ENCODE results near the gene HAAO. TPM values are rescaled to one million over a fixed set of nuclear protein-coding genes. Genes with fewer than 3 reads are reported as not detected.

Gene HAAO
- total and polyA plus RNA-seq, 2 experiments from 2014 or later, result 0.36 TPM; not detected in 1

DNA sequence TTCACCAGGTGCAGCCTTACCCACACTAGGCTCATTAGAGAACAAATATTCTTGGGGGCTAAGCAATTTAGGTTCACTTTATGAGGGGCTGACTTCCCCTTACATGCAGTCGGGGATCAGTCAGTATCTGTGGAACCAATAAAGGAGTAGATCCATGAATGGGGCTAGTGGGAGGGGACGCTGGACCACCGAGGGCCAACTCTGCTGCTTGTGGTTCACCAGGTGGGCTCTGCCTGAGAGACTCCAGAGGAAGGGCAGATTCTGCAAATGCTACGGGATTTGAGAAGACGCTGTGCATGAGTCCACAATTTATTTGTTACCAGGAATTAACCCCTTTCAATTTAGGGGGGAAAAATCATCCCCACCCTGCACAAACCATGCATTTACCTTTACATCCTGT is 15.9 kb upstream of the HAAO start:
- no peak overlapping the region for H3K4me3 ChIP-seq
- H3F3A ChIP-seq (ENCODE audit: insufficient read depth), result peaks cover 25% of the 10 kb centered on the region
- no peak overlapping the region for H3K27ac ChIP-seq
- H3K79me2 ChIP-seq (ENCODE audit: insufficient read depth), result no peaks in the 10 kb centered on the region
- in situ Hi-C loops (cut with MboI), result no loop called here
- 80 to 85% methylated on average over 5 of the region's 5 CpGs for WGBS, 2 experiments (ENCODE audit: low coverage in 1 of 2, low lambda C conversion rate in 2 of 2, missing lambda C conversion rate in 2 of 2)
- no peaks in the 10 kb centered on the region for H3K9me2 ChIP-seq (ENCODE audit: insufficient read depth)
- TF ChIP-seq EZH2 (IDR thresholded peaks at IDR 0.05; ENCODE audit: insufficient read depth, poor library complexity, severe bottlenecking), result no peak
- TF ChIP-seq EZH2phosphoT487 (IDR thresholded peaks at IDR 0.05; ENCODE audit: insufficient read depth, low read depth), result no peak
- H3K36me3 ChIP-seq (ENCODE audit: low read depth), result no peaks in the 10 kb centered on the region
- H3K4me2 ChIP-seq (ENCODE audit: unreplicated experiment), result no peak overlapping the region
- H3K9ac ChIP-seq, result no peak overlapping the region
- H3K9me3 ChIP-seq (ENCODE audit: low read depth), result no peaks in the 10 kb centered on the region
- peaks cover 9% of the 10 kb centered on the region for H3K4me1 ChIP-seq (ENCODE audit: insufficient read depth)
- H2AFZ ChIP-seq, result no peak overlapping the region
- no peaks in the 10 kb centered on the region for H4K20me1 ChIP-seq (ENCODE audit: insufficient read depth)
- H3K27me3 ChIP-seq (replicated peaks; ENCODE audit: insufficient read depth), result no peaks in the 10 kb centered on the region
- DNase-seq, result no peak

DNA sequence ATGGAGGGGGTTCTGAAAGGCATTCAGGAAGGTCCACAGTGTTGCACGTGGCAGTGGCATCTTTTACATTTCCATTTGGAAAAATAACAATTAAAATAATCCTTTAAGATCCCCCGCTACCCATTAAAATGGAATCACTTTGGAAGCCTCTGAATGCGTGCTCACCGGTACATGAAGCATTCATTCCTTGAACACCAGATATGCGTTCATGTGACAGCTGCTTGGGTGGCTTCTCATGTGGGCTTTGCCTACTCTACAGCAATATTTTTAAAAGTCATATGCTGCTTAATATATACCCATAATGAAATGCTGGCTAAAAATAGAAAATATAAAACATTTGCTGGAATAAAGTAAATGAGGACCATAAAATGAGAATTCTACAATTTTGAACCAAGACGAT is 14.4 kb upstream of the HAAO start:
- DNase-seq, result no peak
- Histone ChIP-seq H3K27me3 (replicated peaks; ENCODE audit: insufficient read depth) (no peaks in the 10 kb centered on the region), H3K79me2 (ENCODE audit: insufficient read depth) (no peaks in the 10 kb centered on the region), H3K9me3 (ENCODE audit: low read depth) (no peaks in the 10 kb centered on the region), H3K4me2 (ENCODE audit: unreplicated experiment) (no peak overlapping the region), H4K20me1 (ENCODE audit: insufficient read depth) (no peaks in the 10 kb centered on the region), H2AFZ (no peak overlapping the region), H3K4me3 (no peak overlapping the region), H3K36me3 (ENCODE audit: low read depth) (no peaks in the 10 kb centered on the region), H3K27ac (no peak overlapping the region), H3K9me2 (ENCODE audit: insufficient read depth) (no peaks in the 10 kb centered on the region), H3K4me1 (ENCODE audit: insufficient read depth) (peaks cover 9% of the 10 kb centered on the region), H3F3A (ENCODE audit: insufficient read depth) (peaks cover 19% of the 10 kb centered on the region), H3K9ac (no peak overlapping the region)
- whole genome bisulfite sequencing, 2 experiments (ENCODE audit: low coverage in 1 of 2, low lambda C conversion rate in 2 of 2, missing lambda C conversion rate in 2 of 2), result 60 to 63% methylated on average over 6 of the region's 6 CpGs
- in situ Hi-C loops (cut with MboI), result no loop called here
- no peak for TF ChIP-seq EZH2phosphoT487 (IDR thresholded peaks at IDR 0.05; ENCODE audit: insufficient read depth, low read depth)
- TF ChIP-seq EZH2 (IDR thresholded peaks at IDR 0.05; ENCODE audit: insufficient read depth, poor library complexity, severe bottlenecking), result no peak

DNA sequence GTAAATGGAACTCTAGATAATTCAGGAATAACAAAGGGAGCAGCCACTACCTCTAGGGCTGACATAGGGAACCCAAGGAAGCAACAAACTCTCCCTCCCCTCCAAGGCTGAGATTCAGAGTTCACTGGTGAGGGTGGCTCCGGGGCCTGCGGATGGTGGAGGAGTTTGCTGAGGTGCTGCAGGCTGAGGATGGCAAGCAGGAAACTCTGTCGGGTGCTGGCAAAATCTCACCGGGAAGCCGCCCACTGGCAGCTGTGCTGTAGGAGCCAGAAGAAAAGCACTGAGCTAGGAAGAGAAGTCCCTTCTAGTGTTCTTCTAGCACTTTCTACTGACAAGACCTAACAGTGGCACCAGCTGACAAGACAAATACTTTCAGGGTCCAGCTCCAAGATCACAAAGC is 12.5 kb upstream of the HAAO start:
- Histone ChIP-seq H3K9me3 (ENCODE audit: low read depth) (no peaks in the 10 kb centered on the region), H3K9me2 (ENCODE audit: insufficient read depth) (no peaks in the 10 kb centered on the region), H3K27ac (no peak overlapping the region), H3K4me2 (ENCODE audit: unreplicated experiment) (no peak overlapping the region), H4K20me1 (ENCODE audit: insufficient read depth) (no peaks in the 10 kb centered on the region), H3K79me2 (ENCODE audit: insufficient read depth) (no peaks in the 10 kb centered on the region), H3F3A (ENCODE audit: insufficient read depth) (peaks cover 8% of the 10 kb centered on the region), H3K36me3 (ENCODE audit: low read depth) (no peaks in the 10 kb centered on the region), H3K9ac (no peak overlapping the region), H3K4me1 (ENCODE audit: insufficient read depth) (peaks cover 5% of the 10 kb centered on the region), H3K4me3 (no peak overlapping the region), H2AFZ (no peak overlapping the region), H3K27me3 (replicated peaks; ENCODE audit: insufficient read depth) (no peaks in the 10 kb centered on the region)
- 74 to 77% methylated on average over 5 of the region's 5 CpGs for WGBS, 2 experiments (ENCODE audit: low coverage in 1 of 2, low lambda C conversion rate in 2 of 2, missing lambda C conversion rate in 2 of 2)
- in situ Hi-C loops (cut with MboI), result no loop called here
- TF ChIP-seq EZH2 (IDR thresholded peaks at IDR 0.05; ENCODE audit: insufficient read depth, poor library complexity, severe bottlenecking) (no peak), EZH2phosphoT487 (IDR thresholded peaks at IDR 0.05; ENCODE audit: insufficient read depth, low read depth) (no peak)
- no peak for DNase-seq

DNA sequence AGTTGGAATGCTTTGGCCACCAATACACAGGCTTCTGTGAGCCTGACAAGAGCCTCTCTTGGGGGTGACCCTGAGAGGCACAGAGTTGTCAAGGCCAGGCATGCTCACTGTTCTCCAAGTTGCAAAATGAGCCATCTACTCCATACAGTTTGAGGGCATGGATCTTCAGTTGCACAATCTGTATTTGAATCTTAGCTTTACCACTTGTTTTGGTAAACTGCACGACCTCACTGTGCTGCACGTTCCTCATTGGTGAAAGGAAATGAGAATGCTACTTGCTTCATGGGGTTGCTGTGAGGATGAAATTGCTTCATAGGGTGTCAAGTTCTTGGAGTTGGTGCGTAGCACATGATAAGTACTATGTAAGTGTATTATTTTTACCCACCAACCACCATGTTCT is 12.0 kb upstream of the HAAO start:
- Histone ChIP-seq H3K27me3 (replicated peaks; ENCODE audit: insufficient read depth) (no peaks in the 10 kb centered on the region), H3F3A (ENCODE audit: insufficient read depth) (peaks cover 5% of the 10 kb centered on the region), H3K4me3 (no peak overlapping the region), H3K4me1 (ENCODE audit: insufficient read depth) (peaks cover 4% of the 10 kb centered on the region), H3K27ac (no peak overlapping the region), H3K9ac (no peak overlapping the region), H3K4me2 (ENCODE audit: unreplicated experiment) (no peak overlapping the region), H3K36me3 (ENCODE audit: low read depth) (no peaks in the 10 kb centered on the region), H4K20me1 (ENCODE audit: insufficient read depth) (no peaks in the 10 kb centered on the region), H2AFZ (no peak overlapping the region), H3K9me2 (ENCODE audit: insufficient read depth) (no peaks in the 10 kb centered on the region), H3K79me2 (ENCODE audit: insufficient read depth) (no peaks in the 10 kb centered on the region), H3K9me3 (ENCODE audit: low read depth) (no peaks in the 10 kb centered on the region)
- in situ Hi-C loops (cut with MboI), result no loop called here
- WGBS, 2 experiments (ENCODE audit: low coverage in 1 of 2, low lambda C conversion rate in 2 of 2, missing lambda C conversion rate in 2 of 2), result 26 to 33% methylated on average over 3 of the region's 3 CpGs
- TF ChIP-seq EZH2 (IDR thresholded peaks at IDR 0.05; ENCODE audit: insufficient read depth, poor library complexity, severe bottlenecking), result no peak
- TF ChIP-seq EZH2phosphoT487 (IDR thresholded peaks at IDR 0.05; ENCODE audit: insufficient read depth, low read depth), result no peak
- peak; percentile 35 for DNase-seq

DNA sequence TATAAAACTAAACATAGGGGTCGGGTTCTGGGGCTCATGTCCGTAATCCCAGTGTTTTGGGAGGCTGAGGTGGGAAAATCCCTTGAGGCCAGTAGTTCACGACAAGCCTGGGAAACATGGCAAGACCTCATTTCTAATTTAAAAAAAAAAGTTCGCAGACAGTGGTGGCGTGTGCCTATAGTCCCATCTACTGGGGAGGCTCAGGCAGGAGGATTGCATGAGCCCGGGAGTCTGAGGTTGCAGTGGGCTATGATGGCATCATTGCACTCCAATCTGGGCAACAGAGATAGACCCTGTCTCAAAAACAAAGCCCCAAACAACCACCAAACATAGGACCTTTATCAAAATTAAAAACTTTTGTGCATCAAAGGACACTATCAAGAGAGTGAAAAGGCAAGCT is 9.8 kb upstream of the HAAO start:
- Histone ChIP-seq H3K27me3 (replicated peaks; ENCODE audit: insufficient read depth) (no peaks in the 10 kb centered on the region), H3K4me2 (ENCODE audit: unreplicated experiment) (no peak overlapping the region), H3K9me3 (ENCODE audit: low read depth) (no peaks in the 10 kb centered on the region), H3K9me2 (ENCODE audit: insufficient read depth) (no peaks in the 10 kb centered on the region), H2AFZ (no peak overlapping the region), H3K27ac (no peak overlapping the region), H3K4me1 (ENCODE audit: insufficient read depth) (no peaks in the 10 kb centered on the region), H3K79me2 (ENCODE audit: insufficient read depth) (no peaks in the 10 kb centered on the region), H3K9ac (no peak overlapping the region), H3K4me3 (no peak overlapping the region), H4K20me1 (ENCODE audit: insufficient read depth) (no peaks in the 10 kb centered on the region), H3K36me3 (ENCODE audit: low read depth) (no peaks in the 10 kb centered on the region), H3F3A (ENCODE audit: insufficient read depth) (no peaks in the 10 kb centered on the region)
- DNase-seq, result no peak
- TF ChIP-seq EZH2phosphoT487 (IDR thresholded peaks at IDR 0.05; ENCODE audit: insufficient read depth, low read depth) (no peak), EZH2 (IDR thresholded peaks at IDR 0.05; ENCODE audit: insufficient read depth, poor library complexity, severe bottlenecking) (no peak)
- in situ Hi-C loops (cut with MboI), result no loop called here
- 68 to 77% methylated on average over 6 of the region's 6 CpGs for WGBS, 2 experiments (ENCODE audit: low coverage in 1 of 2, low lambda C conversion rate in 2 of 2, missing lambda C conversion rate in 2 of 2)
